CD14-positive monocyte (primary cell): Measurements from ENCODE around the gene ZNF275. TPM values are rescaled to one million over a fixed set of nuclear protein-coding genes. Genes with fewer than 3 reads are reported as not detected.
"Not testable (repeated sequence)": the region's sequence is repeated elsewhere in the genome, so short reads cannot be mapped to it uniquely, and the experiment has no call there.

ENCODE experiments used
- DNase-seq, 3 donors: peaks; one replicate each; pipeline ENCODE4 v3.0.0-alpha.2; 2011 to 2022
- H2AFZ ChIP-seq: 2 replicates; pipeline ENCODE4 v1.6.0; 2012; ENCODE audit warnings: mild to moderate bottlenecking, low read depth, low read length, inconsistent platforms; ENCODE audit not compliant: insufficient read depth, poor library complexity, severe bottlenecking
- H3K27ac ChIP-seq, 2 donors: 1 replicate in 1 of 2; 2 replicates in 1 of 2; pipeline ENCODE4 v1.5.1; 2012 to 2013; ENCODE audit warnings: low read length in 2 of 2, control low read depth in 1 of 2, inconsistent platforms in 1 of 2, low read depth in 1 of 2, mild to moderate bottlenecking in 1 of 2
- H3K27me3 ChIP-seq, 2 donors: one replicate each; pipeline versions ENCODE4 v1.6.0 to v1.6.1; 2011 to 2013; ENCODE audit warnings: low read length in 2 of 2; ENCODE audit not compliant: control insufficient read depth in 2 of 2, insufficient read depth in 2 of 2
- H3K36me3 ChIP-seq, 2 donors: replicated peaks in 1 of 2; 1 replicate in 1 of 2; 2 replicates in 1 of 2; pipeline versions ENCODE4 v1.5.1 to v1.6.1; 2012 to 2013; ENCODE audit warnings: low read length in 2 of 2, control low read depth in 1 of 2, inconsistent platforms in 1 of 2, mild to moderate bottlenecking in 1 of 2; ENCODE audit not compliant: insufficient read depth in 2 of 2, control insufficient read depth in 1 of 2
- H3K4me1 ChIP-seq, 2 donors: 1 replicate in 1 of 2; 2 replicates in 1 of 2; pipeline versions ENCODE4 v1.5.1 to v1.6.1; 2012 to 2013; ENCODE audit warnings: low read length in 2 of 2, control low read depth in 1 of 2, inconsistent platforms in 1 of 2, mild to moderate bottlenecking in 1 of 2, moderate library complexity in 1 of 2; ENCODE audit not compliant: insufficient read depth in 2 of 2, control insufficient read depth in 1 of 2
- H3K4me2 ChIP-seq: replicated peaks from 2 replicates; pipeline ENCODE3; 2012; ENCODE audit warnings: low read length, moderate library complexity, mild to moderate bottlenecking; ENCODE audit not compliant: poor library complexity, severe bottlenecking; ENCODE audit errors: extremely low read depth
- H3K4me3 ChIP-seq, 3 experiments: fragments of 200-600 bp in 1 of 3; sonication (generic) in 1 of 3; replicated peaks in 1 of 3; 1 replicate in 2 of 3; 2 replicates in 1 of 3; pipeline ENCODE4 v1.5.1; 2011 to 2013; ENCODE audit warnings: low read length in 3 of 3, mild to moderate bottlenecking in 3 of 3, control low read depth in 2 of 3, low read depth in 2 of 3, inconsistent platforms in 1 of 3, moderate library complexity in 1 of 3
- H3K79me2 ChIP-seq: 2 replicates; pipeline ENCODE4 v1.6.0; 2012; ENCODE audit warnings: mild to moderate bottlenecking, control low read depth, inconsistent platforms, low read length, moderate library complexity; ENCODE audit not compliant: insufficient read depth
- H3K9ac ChIP-seq: 2 replicates; pipeline ENCODE4 v1.6.0; 2017; ENCODE audit warnings: low read length, mild to moderate bottlenecking; ENCODE audit not compliant: insufficient read depth, poor library complexity, severe bottlenecking
- H3K9me3 ChIP-seq, 2 donors: replicated peaks in 1 of 2; 1 replicate in 1 of 2; 2 replicates in 1 of 2; pipeline versions ENCODE4 v1.5.1 to v1.6.1; 2012 to 2013; ENCODE audit warnings: low read length in 2 of 2, control low read depth in 1 of 2; ENCODE audit not compliant: control insufficient read depth in 1 of 2, insufficient read depth in 1 of 2
- H4K20me1 ChIP-seq: 2 replicates; pipeline ENCODE4 v1.6.0; 2012; ENCODE audit warnings: mild to moderate bottlenecking, low read length, control low read depth, moderate library complexity; ENCODE audit not compliant: insufficient read depth
- H3K27ac Mint-ChIP-seq, 7 donors: one replicate each; pipeline ENCODE4 v1.8.0; 2020; ENCODE audit warnings: mild to moderate bottlenecking in 7 of 7, mixed read lengths in 7 of 7, moderate library complexity in 6 of 7, inconsistent platforms in 2 of 7
- H3K27me3 Mint-ChIP-seq, 3 donors: one replicate each; pipeline ENCODE4 v1.8.0; 2021 to 2022; ENCODE audit warnings: low read depth in 3 of 3, mild to moderate bottlenecking in 3 of 3, mixed read lengths in 3 of 3, moderate library complexity in 3 of 3, inconsistent platforms in 1 of 3
- H3K36me3 Mint-ChIP-seq, 2 donors: one replicate each; pipeline ENCODE4 v1.8.0; 2020; ENCODE audit warnings: mixed read lengths in 2 of 2, inconsistent platforms in 1 of 2, mild to moderate bottlenecking in 1 of 2
- H3K4me1 Mint-ChIP-seq: one replicate; pipeline ENCODE4 v1.8.0; 2020; ENCODE audit warnings: mild to moderate bottlenecking, mixed read lengths
- H3K4me3 Mint-ChIP-seq, 2 donors: one replicate each; pipeline ENCODE4 v1.8.0; 2020; ENCODE audit warnings: mild to moderate bottlenecking in 2 of 2, mixed read lengths in 2 of 2, moderate library complexity in 1 of 2
- H3K9me3 Mint-ChIP-seq, 7 donors: one replicate each; pipeline ENCODE4 v1.8.0; 2020 to 2022; ENCODE audit warnings: mixed read lengths in 7 of 7, mild to moderate bottlenecking in 6 of 7, moderate library complexity in 6 of 7, inconsistent platforms in 2 of 7
- WGBS: methylation state at CpG from one replicate; pipeline ENCODE4 v1.1.5; 2013; ENCODE audit warnings: missing lambda C conversion rate; ENCODE audit not compliant: insufficient coverage; 5-methylcytosine and 5-hydroxymethylcytosine counted together
- intact Hi-C, 2 donors: fragments of 100-400 bp; cut with micrococcal nuclease; formaldehyde crosslinking; loops; one replicate each; pipeline versions ENCODE4 v1.15.0 to v1.15.1; 2023
- polyA minus RNA-seq: library from RNA; depleted of rRNA, polyadenylated mRNA; stranded (reverse); fragments of >200 nt; gene quantifications from 2 replicates; pipeline ENCODE4 v1.2.3, GENCODE V29; 2012
- polyA plus RNA-seq, 3 donors: library from polyadenylated mRNA; depleted of rRNA in 1 of 3; unstranded in 2 of 3; stranded (reverse) in 1 of 3; fragments of 300-500 nt in 2 of 3; fragments of >200 nt in 1 of 3; fragmentation: Illumina TruSeq in 2 of 3; gene quantifications; 1 replicate in 2 of 3; 2 replicates in 1 of 3; pipeline ENCODE4 v1.2.3, GENCODE V29; 2012 to 2021
- total RNA-seq, 12 experiments: library from RNA in 1 of 12; stranded (reverse) in 1 of 12; fragments of 120-200 nt in 1 of 12; gene quantifications; one replicate each; pipeline ENCODE4 v1.2.4 and lab custom pipeline; 2013 to 2026; ENCODE audit warnings: mixed read lengths in 6 of 12, inconsistent platforms in 1 of 12
- TF ChIP-seq, protein P1 (sequence below): fragments of 200-600 bp; IDR thresholded peaks from one replicate; pipeline ENCODE4 v1.8.0; 2022; ENCODE audit warnings: antibody characterized with exemption, mild to moderate bottlenecking

ZNF275 gene, protein sequence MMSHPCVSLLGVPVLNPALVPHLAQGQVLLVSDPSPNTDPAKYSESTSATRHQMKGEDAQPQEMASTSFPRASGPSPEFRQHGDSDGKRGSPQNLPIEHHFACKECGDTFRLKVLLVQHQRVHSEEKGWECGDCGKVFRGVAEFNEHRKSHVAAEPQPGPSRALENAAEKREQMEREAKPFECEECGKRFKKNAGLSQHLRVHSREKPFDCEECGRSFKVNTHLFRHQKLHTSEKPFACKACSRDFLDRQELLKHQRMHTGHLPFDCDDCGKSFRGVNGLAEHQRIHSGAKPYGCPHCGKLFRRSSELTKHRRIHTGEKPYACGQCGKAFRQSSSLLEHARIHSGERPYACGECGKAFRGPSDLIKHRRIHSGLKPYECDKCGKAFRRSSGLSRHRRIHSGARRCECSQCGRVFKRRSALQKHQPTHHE
- 1.8 TPM for total RNA-seq (2013)
- polyA plus RNA-seq (1 to 10 TPM; 1.0 to 4.7 (median 2.1) TPM), polyA minus RNA-seq (2.5 and 3.1 TPM in 2 replicates), total RNA-seq (lab: John Stamatoyannopoulos, UW) (1.7 to 14.7 (median 5.7) reads per million in 11 experiments)

DNA sequence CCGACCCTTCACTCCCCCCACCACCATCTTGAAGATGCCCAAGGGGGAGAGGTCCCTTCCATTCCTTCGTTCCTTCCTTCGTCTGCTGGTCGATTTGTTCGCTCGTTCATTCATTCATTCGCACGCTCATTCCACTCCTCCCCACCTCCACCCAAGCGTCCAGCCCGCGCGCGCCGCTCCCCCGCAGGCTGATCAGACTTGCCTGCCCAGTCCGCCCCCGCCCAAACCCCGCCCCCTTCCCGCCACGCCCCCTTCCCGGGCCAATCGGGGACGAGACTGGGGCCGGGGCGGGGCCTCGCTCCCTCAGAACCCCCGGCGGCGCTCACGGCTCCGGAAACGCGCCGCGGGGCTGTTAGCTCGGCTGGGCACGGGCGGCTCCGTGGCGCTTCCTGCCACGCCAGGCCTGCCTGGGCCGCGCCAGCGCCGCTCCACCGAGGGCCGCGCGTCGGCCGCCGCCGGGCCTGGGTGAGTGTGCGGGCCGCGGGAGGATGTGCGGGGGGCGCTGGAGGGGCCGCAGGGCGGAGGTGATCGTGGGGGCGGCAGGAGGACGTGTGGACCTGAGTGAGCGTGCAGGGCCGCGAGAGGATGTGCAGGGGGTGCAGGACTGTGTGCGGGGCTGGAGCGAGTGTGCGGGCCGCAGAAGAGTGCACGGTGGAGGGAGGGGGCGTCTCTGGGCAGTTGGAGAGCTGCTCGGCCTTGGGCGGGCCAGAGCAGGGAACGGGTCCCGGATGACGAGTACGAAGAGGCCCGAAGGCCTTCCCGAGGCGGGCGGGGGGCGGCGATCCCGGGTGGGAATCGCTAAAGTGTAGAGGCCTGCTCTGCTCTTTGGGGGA is at the start of gene ZNF275:
Gene ZNF275, plus strand, starts transcription at position 333 of the 833 bp plus-strand sequence. CDS start 2,527 bp downstream, outside the sequence.
- Histone ChIP-seq H3K9me3 (no peaks in the 10 kb centered on the region), H3K4me2 (peak within 1 kb of the TSS; percentile 73), H3K79me2 (peaks cover 12% of the 10 kb centered on the region), H4K20me1 (no peaks in the 10 kb centered on the region), H3K4me1 (peaks cover 4 to 7% of the 10 kb centered on the region in 2 donors), H3K9ac (peak within 1 kb of the TSS; percentile 79), H3K27me3 (peaks cover 0 to 1% of the 10 kb centered on the region in 2 donors), H3K4me3 (peak within 1 kb of the TSS; percentile 72 to 92 (median 76)), H3K36me3 (peaks cover 4 to 15% of the 10 kb centered on the region in 2 donors), H3K27ac (peak within 1 kb of the TSS in 1 of 2 donors; percentile 74), H2AFZ (peak within 1 kb of the TSS; percentile 71)
- peaks cover 2 to 15% (median 4%) of the 10 kb centered on the region in 3 donors for H3K27me3 Mint-ChIP-seq
- TF ChIP-seq, protein P1, sequence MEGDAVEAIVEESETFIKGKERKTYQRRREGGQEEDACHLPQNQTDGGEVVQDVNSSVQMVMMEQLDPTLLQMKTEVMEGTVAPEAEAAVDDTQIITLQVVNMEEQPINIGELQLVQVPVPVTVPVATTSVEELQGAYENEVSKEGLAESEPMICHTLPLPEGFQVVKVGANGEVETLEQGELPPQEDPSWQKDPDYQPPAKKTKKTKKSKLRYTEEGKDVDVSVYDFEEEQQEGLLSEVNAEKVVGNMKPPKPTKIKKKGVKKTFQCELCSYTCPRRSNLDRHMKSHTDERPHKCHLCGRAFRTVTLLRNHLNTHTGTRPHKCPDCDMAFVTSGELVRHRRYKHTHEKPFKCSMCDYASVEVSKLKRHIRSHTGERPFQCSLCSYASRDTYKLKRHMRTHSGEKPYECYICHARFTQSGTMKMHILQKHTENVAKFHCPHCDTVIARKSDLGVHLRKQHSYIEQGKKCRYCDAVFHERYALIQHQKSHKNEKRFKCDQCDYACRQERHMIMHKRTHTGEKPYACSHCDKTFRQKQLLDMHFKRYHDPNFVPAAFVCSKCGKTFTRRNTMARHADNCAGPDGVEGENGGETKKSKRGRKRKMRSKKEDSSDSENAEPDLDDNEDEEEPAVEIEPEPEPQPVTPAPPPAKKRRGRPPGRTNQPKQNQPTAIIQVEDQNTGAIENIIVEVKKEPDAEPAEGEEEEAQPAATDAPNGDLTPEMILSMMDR: no peak
- intact Hi-C loops: loop anchor here in 1 of 2 donors (10.0 kb wide), 1 partner anchor 261 kb away; the partner anchor contains the start of gene CCNQ
- peak within 1 kb of the TSS; percentile 87 to 94 for H3K4me3 Mint-ChIP-seq
- peak; percentile 72 to 76 (median 75) for DNase-seq
- peaks cover 9 to 20% of the 10 kb centered on the region in 2 donors for H3K36me3 Mint-ChIP-seq
- 0% methylated on average over 47 of the region's 86 CpGs for WGBS
- peaks cover 13% of the 10 kb centered on the region for H3K4me1 Mint-ChIP-seq
- H3K9me3 Mint-ChIP-seq: peaks cover 0 to 12% (median 3%) of the 10 kb centered on the region in 7 donors
- peak within 1 kb of the TSS in 4 of 7 donors; percentile 63 to 89 (median 70) for H3K27ac Mint-ChIP-seq

DNA sequence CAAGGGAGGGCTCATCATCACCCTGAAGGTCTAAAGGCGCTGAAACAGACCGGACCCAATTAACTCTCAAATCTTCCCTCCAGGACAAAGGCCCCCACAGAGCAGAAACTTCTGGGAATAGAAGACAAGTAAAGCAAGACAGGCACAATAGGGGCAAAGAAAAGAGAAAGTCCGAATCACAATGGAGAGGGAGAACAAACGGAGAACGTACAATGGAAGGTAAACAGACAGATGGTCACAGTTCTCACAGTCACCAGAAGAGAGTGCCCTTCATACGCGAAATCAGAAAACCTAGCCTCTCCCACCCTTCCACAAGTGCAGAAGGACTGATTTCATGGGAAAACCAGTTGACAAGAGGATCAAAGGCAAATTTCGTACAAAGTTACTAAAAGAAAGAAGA is 48.3 kb upstream of the ZNF275 start:
- H3K36me3 Mint-ChIP-seq, H2AFZ ChIP-seq, H3K27ac Mint-ChIP-seq, H3K4me3 ChIP-seq, H3K4me2 ChIP-seq, H3K4me1 ChIP-seq, intact Hi-C loops, H3K4me1 Mint-ChIP-seq, H3K27me3 Mint-ChIP-seq, H3K4me3 Mint-ChIP-seq, H3K27me3 ChIP-seq, H3K36me3 ChIP-seq, H3K9me3 ChIP-seq, H4K20me1 ChIP-seq, H3K79me2 ChIP-seq, H3K9me3 Mint-ChIP-seq, H3K27ac ChIP-seq, H3K9ac ChIP-seq, DNase-seq: not testable (repeated sequence)
- no CpG with 5 or more reads among the region's 8 CpGs for WGBS

DNA sequence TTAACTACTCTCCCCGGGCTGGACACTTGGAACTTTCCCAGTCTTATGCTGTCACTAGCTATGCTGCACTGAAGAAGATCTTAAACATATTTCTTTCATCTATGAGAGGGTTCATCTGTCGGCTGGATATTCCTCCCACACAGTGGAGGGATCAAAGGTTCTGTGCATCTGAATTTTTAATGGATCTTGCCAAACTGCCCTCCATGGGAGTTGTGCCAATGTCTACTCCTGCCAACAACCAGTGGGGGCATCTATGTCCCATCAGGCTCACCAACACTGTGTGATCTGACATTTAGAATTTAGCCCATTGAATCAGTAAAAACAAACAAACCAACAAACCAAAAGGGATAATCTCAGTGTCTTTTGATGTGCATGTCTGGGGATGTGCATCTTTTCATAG is 45.1 kb upstream of the ZNF275 start:
- DNase-seq, H3K36me3 Mint-ChIP-seq, H3K9me3 ChIP-seq, H3K9ac ChIP-seq, H3K27me3 ChIP-seq, H3K4me2 ChIP-seq, H2AFZ ChIP-seq, H3K27ac Mint-ChIP-seq, H3K4me1 Mint-ChIP-seq, H3K4me3 ChIP-seq, H3K27ac ChIP-seq, H3K36me3 ChIP-seq, H3K79me2 ChIP-seq, H3K27me3 Mint-ChIP-seq, H3K4me1 ChIP-seq, H3K4me3 Mint-ChIP-seq, H3K9me3 Mint-ChIP-seq, H4K20me1 ChIP-seq, intact Hi-C loops: not testable (repeated sequence)
- no CpG with 5 or more reads among the region's 2 CpGs for WGBS
